HepG2 (cell line): Measurements from ENCODE around the gene ZNF618.

Experiments
- BORCS8-MEF2B ChIP-seq: sonication (generic); formaldehyde crosslinking; IDR thresholded peaks from 2 replicates; pipeline ENCODE4 v1.8.0; 2022; ENCODE audit warnings: mild to moderate bottlenecking, missing genetic modification reagents
- CBX1 ChIP-seq: IDR thresholded peaks from one replicate; pipeline ENCODE4 v1.6.1; 2016; ENCODE audit warnings: antibody characterized with exemption, low read depth
- CENPT ChIP-seq: sonication (generic); formaldehyde crosslinking; IDR thresholded peaks from 2 replicates; pipeline ENCODE4 v1.8.0; 2022; ENCODE audit warnings: low read depth, mild to moderate bottlenecking, moderate library complexity, missing genetic modification reagents
- CTCF ChIP-seq: sonication (generic); formaldehyde crosslinking; IDR thresholded peaks from 2 replicates; pipeline ENCODE4 v1.5.0; 2020; ENCODE audit warnings: mild to moderate bottlenecking, missing genetic modification reagents, moderate library complexity
- JUND ChIP-seq: sonication (generic); formaldehyde crosslinking; IDR thresholded peaks from 2 replicates; pipeline ENCODE4 v1.8.0; 2022; ENCODE audit warnings: mild to moderate bottlenecking, missing genetic modification reagents
- KLF16 ChIP-seq, 2 experiments: sonication (generic) in 1 of 2; formaldehyde crosslinking in 1 of 2; IDR thresholded peaks; 2 replicates each; pipeline versions ENCODE4 v1.6.1 to v1.8.0; 2016 to 2023; ENCODE audit warnings: missing genetic modification reagents in 2 of 2, missing compliant biosample characterization in 1 of 2
- MAX ChIP-seq: IDR thresholded peaks from 2 replicates; pipeline ENCODE4 v1.6.1; 2012; ENCODE audit warnings: inconsistent platforms
- POLR2A ChIP-seq, 2 experiments: IDR thresholded peaks; 2 replicates each; pipeline ENCODE4 v1.6.1; 2011; ENCODE audit warnings: low read depth in 2 of 2, low read length in 2 of 2, mild to moderate bottlenecking in 1 of 2, moderate library complexity in 1 of 2; ENCODE audit not compliant: insufficient read depth in 1 of 2
- SP5 ChIP-seq: IDR thresholded peaks from 2 replicates; pipeline ENCODE4 v1.6.1; 2016; ENCODE audit warnings: low read depth, borderline replicate concordance
- SUZ12 ChIP-seq: fragments of 150-350 bp; IDR thresholded peaks from 2 replicates; pipeline ENCODE4 v1.6.1; 2014; ENCODE audit warnings: low read depth, low read length
- ZBTB14 ChIP-seq: sonication (generic); formaldehyde crosslinking; IDR thresholded peaks from 2 replicates; pipeline ENCODE4 v1.4.0; 2020; ENCODE audit warnings: missing genetic modification reagents
- ZNF10 ChIP-seq: sonication (generic); formaldehyde crosslinking; IDR thresholded peaks from 2 replicates; pipeline ENCODE4 v1.4.0; 2020; ENCODE audit warnings: mild to moderate bottlenecking, low read depth, missing genetic modification reagents, borderline replicate concordance
- ZNF746 ChIP-seq: sonication (generic); formaldehyde crosslinking; IDR thresholded peaks from 2 replicates; pipeline ENCODE4 v1.8.0; 2022; ENCODE audit warnings: mild to moderate bottlenecking, missing genetic modification reagents
- ZNF776 ChIP-seq: sonication (generic); formaldehyde crosslinking; IDR thresholded peaks from 2 replicates; pipeline ENCODE4 v1.4.0; 2020; ENCODE audit warnings: mild to moderate bottlenecking, missing genetic modification reagents

- TF ChIP-seq MAX: no peak
- no peak for TF ChIP-seq ZBTB14 (CRISPR knock-in tag)
- TF ChIP-seq KLF16 (CRISPR knock-in tag; IDR thresholded peaks at IDR 0.05): no peak
- TF ChIP-seq ZNF776 (CRISPR knock-in tag): no peak
- no peak for TF ChIP-seq POLR2A (IDR thresholded peaks at IDR 0.05; ENCODE audit: insufficient read depth in 1 of 2, low read depth in 2 of 2, low read length in 2 of 2)
- TF ChIP-seq CENPT (CRISPR knock-in tag): no peak
- no peak for TF ChIP-seq SP5
- TF ChIP-seq CBX1: no peak
- TF ChIP-seq JUND (CRISPR knock-in tag): no peak
- no peak for TF ChIP-seq BORCS8-MEF2B
- no peak for TF ChIP-seq ZNF746 (CRISPR knock-in tag)
- TF ChIP-seq SUZ12: no peak
- no peak for TF ChIP-seq CTCF
- no peak for TF ChIP-seq ZNF10 (CRISPR knock-in tag)
Observed at GRCh38 chr9:114054191-114054690, 178.1 kb downstream of the ZNF618 start.
